Measurements from ENCODE around the gene ZYG11B.
"Not testable (repeated sequence)": the region's sequence is repeated elsewhere in the genome, so short reads cannot be mapped to it uniquely, and the experiment has no call there.

The ZYG11B gene

GRCh38 chr1:52726265-52727113 lies at the start of gene ZYG11B:
Gene ZYG11B (plus strand): TSS chr1:52726453. CDS start chr1:52726654, 201 bp downstream.
- peak; percentile 73 for DNase-seq

- no peak for DNase-seq
Measured at GRCh38 chr1:52677076-52677806, 49.0 kb upstream of the ZYG11B start.

- DNase-seq = no peak
Measured at GRCh38 chr1:52679048-52679447, 47.2 kb upstream of the ZYG11B start.

- no peak for DNase-seq
Measured at GRCh38 chr1:52679498-52679897, 46.8 kb upstream of the ZYG11B start.

- DNase-seq = no peak
Measured at GRCh38 chr1:52680353-52680752, 45.9 kb upstream of the ZYG11B start.

- DNase-seq = no peak
Measured at GRCh38 chr1:52681136-52681535, 45.1 kb upstream of the ZYG11B start.

GRCh38 chr1:52683367-52683940 lies 42.8 kb upstream of the ZYG11B start:
- DNase-seq = no peak

GRCh38 chr1:52684545-52684944 lies 41.7 kb upstream of the ZYG11B start:
- no peak for DNase-seq

GRCh38 chr1:52686261-52686751 lies 39.9 kb upstream of the ZYG11B start:
- DNase-seq = not testable (repeated sequence)

- no peak for DNase-seq
Measured at GRCh38 chr1:52686830-52687229, 39.4 kb upstream of the ZYG11B start.

- DNase-seq = no peak
Measured at GRCh38 chr1:52691821-52692220, 34.4 kb upstream of the ZYG11B start.

GRCh38 chr1:52692697-52693096 lies 33.6 kb upstream of the ZYG11B start:
- DNase-seq = no peak

GRCh38 chr1:52693351-52693750 lies 32.9 kb upstream of the ZYG11B start:
- DNase-seq = not testable (repeated sequence)

- DNase-seq = no peak
Measured at GRCh38 chr1:52693843-52694242, 32.4 kb upstream of the ZYG11B start.

GRCh38 chr1:52695627-52696026 lies 30.6 kb upstream of the ZYG11B start:
- no peak for DNase-seq

GRCh38 chr1:52697795-52698674 lies 28.2 kb upstream of the ZYG11B start, which contains the start of gene COA7:
Gene COA7 (minus strand): TSS chr1:52698347. CDS start chr1:52698326, 21 bp downstream.
- peak; percentile 83 for DNase-seq

GRCh38 chr1:52702886-52703787 lies 23.1 kb upstream of the ZYG11B start:
- peak; percentile 84 for DNase-seq

- DNase-seq = no peak
Measured at GRCh38 chr1:52706136-52706670, 20.1 kb upstream of the ZYG11B start.

GRCh38 chr1:52706941-52707926 lies 19.0 kb upstream of the ZYG11B start:
- no peak for DNase-seq

Data from NCI-H510A (cell line).